ENCODE results near the gene POT1. TPM values are rescaled to one million over a fixed set of nuclear protein-coding genes. Genes with fewer than 3 reads are reported as not detected.
A peak's percentile ranks its signal among the peaks of the same experiment; 100 is the strongest.

The POT1 gene
- total RNA-seq, 1 donor from 2014 or later: 22.9 TPM

- DNase-seq (ENCODE audit: low read depth): no peak
These were observed 119.0 kb downstream of the POT1 start for GRCh38 chr7:124810605-124811004.

- DNase-seq (ENCODE audit: low read depth): no peak
These were observed 121.4 kb downstream of the POT1 start for GRCh38 chr7:124808206-124808605.

- DNase-seq (ENCODE audit: low read depth): no peak
These were observed 128.2 kb downstream of the POT1 start for GRCh38 chr7:124801330-124801895.

- DNase-seq (ENCODE audit: low read depth): no peak
These were observed 129.2 kb downstream of the POT1 start for GRCh38 chr7:124800386-124800785.

GRCh38 chr7:124799448-124799847 lies 130.2 kb downstream of the POT1 start:
- no peak for DNase-seq (ENCODE audit: low read depth)

GRCh38 chr7:124796771-124797170 lies 132.9 kb downstream of the POT1 start:
- DNase-seq (ENCODE audit: low read depth): no peak

- no peak for DNase-seq (ENCODE audit: low read depth)
These were observed 136.9 kb downstream of the POT1 start for GRCh38 chr7:124792696-124793095.

- DNase-seq (ENCODE audit: low read depth): no peak
These were observed 137.6 kb downstream of the POT1 start for GRCh38 chr7:124792002-124792401.

GRCh38 chr7:124791426-124791825 lies 138.2 kb downstream of the POT1 start:
- no peak for DNase-seq (ENCODE audit: low read depth)

GRCh38 chr7:124790645-124791044 lies 139.0 kb downstream of the POT1 start:
- no peak for DNase-seq (ENCODE audit: low read depth)

- DNase-seq (ENCODE audit: low read depth): no peak
These were observed 143.6 kb downstream of the POT1 start for GRCh38 chr7:124785994-124786393.

- DNase-seq (ENCODE audit: low read depth): peak; percentile 61
These were observed 144.5 kb downstream of the POT1 start for GRCh38 chr7:124784879-124785818.

- no peak for DNase-seq (ENCODE audit: low read depth)
These were observed 146.4 kb downstream of the POT1 start for GRCh38 chr7:124783271-124783670.

- no peak for DNase-seq (ENCODE audit: low read depth)
These were observed 147.5 kb downstream of the POT1 start for GRCh38 chr7:124781907-124782734.

GRCh38 chr7:124781418-124781817 lies 148.2 kb downstream of the POT1 start:
- no peak for DNase-seq (ENCODE audit: low read depth)

GRCh38 chr7:124780608-124781007 lies 149.0 kb downstream of the POT1 start:
- DNase-seq (ENCODE audit: low read depth): no peak

GRCh38 chr7:124780056-124780455 lies 149.6 kb downstream of the POT1 start:
- no peak for DNase-seq (ENCODE audit: low read depth)

GRCh38 chr7:124779620-124780019 lies 150.0 kb downstream of the POT1 start:
- DNase-seq (ENCODE audit: low read depth): no peak

GRCh38 chr7:124779194-124779593 lies 150.4 kb downstream of the POT1 start:
- no peak for DNase-seq (ENCODE audit: low read depth)

GRCh38 chr7:124777268-124777667 lies 152.4 kb downstream of the POT1 start:
- no peak for DNase-seq (ENCODE audit: low read depth)

- DNase-seq (ENCODE audit: low read depth): no peak
These were observed 153.5 kb downstream of the POT1 start for GRCh38 chr7:124776153-124776552.

- no peak for DNase-seq (ENCODE audit: low read depth)
These were observed 154.2 kb downstream of the POT1 start for GRCh38 chr7:124775422-124775821.

All from myocyte (in vitro differentiated cells).